ENCODE results near the gene PNLDC1. TPM values are rescaled to one million over a fixed set of nuclear protein-coding genes. Genes with fewer than 3 reads are reported as not detected.

PNLDC1 gene
- total RNA-seq, 1 experiment from 2014 or later: 0.20 TPM

DNA sequence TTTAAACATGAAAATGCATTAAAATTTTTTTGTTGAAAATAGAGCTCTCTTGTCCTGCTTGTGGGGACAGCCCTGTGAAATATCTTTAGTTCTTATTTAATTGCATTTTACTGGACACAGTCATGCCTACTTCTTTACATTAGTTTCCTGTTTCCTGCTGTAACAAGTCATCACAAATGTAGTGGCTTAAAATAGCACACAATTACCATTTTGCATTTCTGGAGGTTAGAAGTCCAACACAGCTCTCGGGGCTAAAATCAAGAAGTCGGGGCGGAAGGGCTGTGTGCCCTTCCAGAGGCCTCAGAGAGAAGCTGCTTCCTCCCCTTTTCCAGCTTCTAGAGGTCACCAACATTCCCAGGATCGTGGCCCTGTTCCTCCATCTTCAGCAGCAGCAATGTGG, 29.4 kb downstream of the PNLDC1 start:
- CTCF ChIA-PET: interaction anchor here (0.6 kb wide), 2 partner anchors 34 to 1256 kb away, joined by 3 to 5 read pairs; no protein-coding TSS in a partner anchor
- Histone ChIP-seq H3K36me3 (ENCODE audit: low read depth) (no peaks in the 10 kb centered on the region), H3K4me1 (replicated peaks; ENCODE audit: insufficient read depth) (no peaks in the 10 kb centered on the region), H3K9me3 (ENCODE audit: insufficient read depth, low read depth) (no peaks in the 10 kb centered on the region), H3K4me3 (no peak overlapping the region), H3K79me2 (ENCODE audit: low read depth) (no peaks in the 10 kb centered on the region), H3K27me3 (ENCODE audit: insufficient read depth, low read depth) (no peaks in the 10 kb centered on the region; the same call in 1 of the 2 replicates), H2AFZ (no peak overlapping the region), H4K20me1 (ENCODE audit: insufficient read depth) (no peaks in the 10 kb centered on the region), H3K4me2 (no peak overlapping the region), H3K27ac (no peak overlapping the region), H3K9me2 (ENCODE audit: insufficient read depth) (no peaks in the 10 kb centered on the region), H3F3A (ENCODE audit: insufficient read depth, low read depth) (no peaks in the 10 kb centered on the region)
- TF ChIP-seq, protein P1, sequence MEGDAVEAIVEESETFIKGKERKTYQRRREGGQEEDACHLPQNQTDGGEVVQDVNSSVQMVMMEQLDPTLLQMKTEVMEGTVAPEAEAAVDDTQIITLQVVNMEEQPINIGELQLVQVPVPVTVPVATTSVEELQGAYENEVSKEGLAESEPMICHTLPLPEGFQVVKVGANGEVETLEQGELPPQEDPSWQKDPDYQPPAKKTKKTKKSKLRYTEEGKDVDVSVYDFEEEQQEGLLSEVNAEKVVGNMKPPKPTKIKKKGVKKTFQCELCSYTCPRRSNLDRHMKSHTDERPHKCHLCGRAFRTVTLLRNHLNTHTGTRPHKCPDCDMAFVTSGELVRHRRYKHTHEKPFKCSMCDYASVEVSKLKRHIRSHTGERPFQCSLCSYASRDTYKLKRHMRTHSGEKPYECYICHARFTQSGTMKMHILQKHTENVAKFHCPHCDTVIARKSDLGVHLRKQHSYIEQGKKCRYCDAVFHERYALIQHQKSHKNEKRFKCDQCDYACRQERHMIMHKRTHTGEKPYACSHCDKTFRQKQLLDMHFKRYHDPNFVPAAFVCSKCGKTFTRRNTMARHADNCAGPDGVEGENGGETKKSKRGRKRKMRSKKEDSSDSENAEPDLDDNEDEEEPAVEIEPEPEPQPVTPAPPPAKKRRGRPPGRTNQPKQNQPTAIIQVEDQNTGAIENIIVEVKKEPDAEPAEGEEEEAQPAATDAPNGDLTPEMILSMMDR (conservative IDR thresholded peaks at IDR 0.05): no peak
- TF ChIP-seq EZH2 (IDR thresholded peaks at IDR 0.05; ENCODE audit: low read depth): no peak
- no TSS peak for BruUV-seq (replicated peaks)
- POLR2A ChIA-PET (ENCODE audit: unreplicated experiment): no interaction called here
- intact Hi-C loops (cut with micrococcal nuclease; ENCODE audit: unreplicated experiment): no loop called here
- DNase-seq: no peak

DNA sequence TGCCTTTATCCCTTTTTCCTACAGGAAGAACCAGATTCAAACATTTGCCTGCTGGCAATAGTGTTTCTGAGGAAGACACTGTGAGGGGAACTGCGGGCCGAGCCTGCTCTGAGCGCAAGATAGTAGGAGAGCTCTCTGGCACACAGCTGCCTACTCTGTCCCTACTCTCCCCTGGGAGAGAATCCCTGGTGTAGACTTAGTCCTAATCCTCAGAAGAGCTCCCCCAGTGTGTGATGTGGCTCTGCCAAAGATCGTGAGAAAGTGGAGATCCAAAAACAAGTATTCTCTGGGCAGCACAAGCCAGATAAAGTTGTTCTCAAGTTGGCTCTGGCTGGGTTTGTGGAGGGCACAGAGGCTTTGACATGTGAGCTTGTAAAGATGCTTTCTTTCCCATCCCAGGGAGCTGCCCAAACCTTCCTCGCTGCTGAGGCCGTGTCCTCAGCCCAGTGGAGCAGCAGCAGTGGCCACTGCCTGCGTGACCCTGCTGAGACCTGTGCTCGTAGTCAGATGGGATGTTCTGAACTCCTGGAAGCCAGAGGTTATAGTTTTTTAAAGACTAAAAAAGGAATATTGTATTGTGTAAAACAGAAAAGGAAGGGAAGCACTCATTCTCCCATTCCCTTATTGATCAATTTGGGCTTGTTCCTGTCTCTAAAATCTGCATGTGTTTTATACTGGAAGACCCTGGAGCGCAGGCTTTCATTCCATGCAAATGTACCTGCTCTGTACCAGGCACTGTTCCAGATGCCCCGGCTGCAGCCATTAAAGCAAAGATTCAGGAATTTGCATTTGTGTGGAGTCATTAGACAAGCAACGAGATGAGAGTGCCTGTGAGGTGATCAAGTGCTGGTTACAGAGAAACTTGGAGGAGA, 30.7 kb downstream of the PNLDC1 start:
- no peak for DNase-seq
- POLR2A ChIA-PET (ENCODE audit: unreplicated experiment): no interaction called here
- no peak overlapping the region for H2AFZ ChIP-seq
- H3K4me1 ChIP-seq (replicated peaks; ENCODE audit: insufficient read depth): no peaks in the 10 kb centered on the region
- CTCF ChIA-PET: no interaction called here
- H3F3A ChIP-seq (ENCODE audit: insufficient read depth, low read depth): no peaks in the 10 kb centered on the region
- intact Hi-C loops (cut with micrococcal nuclease; ENCODE audit: unreplicated experiment): no loop called here
- no peaks in the 10 kb centered on the region for H3K9me3 ChIP-seq (ENCODE audit: insufficient read depth, low read depth)
- H3K9me2 ChIP-seq (ENCODE audit: insufficient read depth): no peaks in the 10 kb centered on the region
- no peak for TF ChIP-seq EZH2 (IDR thresholded peaks at IDR 0.05; ENCODE audit: low read depth)
- TF ChIP-seq, protein P1 (conservative IDR thresholded peaks at IDR 0.05): no peak
- no peaks in the 10 kb centered on the region; the same call in 1 of the 2 replicates for H3K27me3 ChIP-seq (ENCODE audit: insufficient read depth, low read depth)
- no peak overlapping the region for H3K27ac ChIP-seq
- BruUV-seq (replicated peaks): no TSS peak
- no peak overlapping the region for H3K4me3 ChIP-seq
- H4K20me1 ChIP-seq (ENCODE audit: insufficient read depth): no peaks in the 10 kb centered on the region
- H3K36me3 ChIP-seq (ENCODE audit: low read depth): no peaks in the 10 kb centered on the region
- H3K4me2 ChIP-seq: no peak overlapping the region
- no peaks in the 10 kb centered on the region for H3K79me2 ChIP-seq (ENCODE audit: low read depth)

- POLR2A ChIA-PET (ENCODE audit: unreplicated experiment): no interaction called here
- TF ChIP-seq EZH2 (IDR thresholded peaks at IDR 0.05; ENCODE audit: low read depth): no peak
- TF ChIP-seq, protein P1 (conservative IDR thresholded peaks at IDR 0.05): no peak
- BruUV-seq (replicated peaks): no TSS peak
These were observed 31.2 kb downstream of the PNLDC1 start for GRCh38 chr6:159831373-159831679.

More at GRCh38 chr6:159831373-159831679, 31.2 kb downstream of the PNLDC1 start:
- Histone ChIP-seq H3K4me3 (no peak overlapping the region), H2AFZ (no peak overlapping the region), H3K27me3 (ENCODE audit: insufficient read depth, low read depth) (no peaks in the 10 kb centered on the region; the same call in 1 of the 2 replicates), H3K9me2 (ENCODE audit: insufficient read depth) (no peaks in the 10 kb centered on the region), H3K4me2 (no peak overlapping the region), H3F3A (ENCODE audit: insufficient read depth, low read depth) (no peaks in the 10 kb centered on the region), H3K27ac (no peak overlapping the region), H3K79me2 (ENCODE audit: low read depth) (no peaks in the 10 kb centered on the region), H3K9me3 (ENCODE audit: insufficient read depth, low read depth) (no peaks in the 10 kb centered on the region), H4K20me1 (ENCODE audit: insufficient read depth) (no peaks in the 10 kb centered on the region), H3K4me1 (replicated peaks; ENCODE audit: insufficient read depth) (no peaks in the 10 kb centered on the region), H3K36me3 (ENCODE audit: low read depth) (no peaks in the 10 kb centered on the region)
- no peak for DNase-seq
- intact Hi-C loops (cut with micrococcal nuclease; ENCODE audit: unreplicated experiment): no loop called here
- CTCF ChIA-PET: no interaction called here

Data from PC-9 (cell line).